Testis (tissue), 3 donors: ENCODE measurements around the gene LRRK1. TPM values are rescaled to one million over a fixed set of nuclear protein-coding genes. Genes with fewer than 3 reads are reported as not detected.

Experiments used
- DNase-seq: peaks from one replicate; pipeline ENCODE4 v3.0.0-alpha.2; 2019
- H3K27ac ChIP-seq, 2 donors: fragments of 200-600 bp; sonication (generic); one replicate each; pipeline ENCODE4 v1.5.1; 2019
- H3K27me3 ChIP-seq: fragments of 200-600 bp; sonication (generic); one replicate; pipeline ENCODE4 v1.5.1; 2019
- H3K36me3 ChIP-seq: fragments of 200-600 bp; sonication (generic); one replicate; pipeline ENCODE4 v1.5.1; 2017; ENCODE audit warnings: low read depth; ENCODE audit errors: missing control alignments
- H3K4me1 ChIP-seq: fragments of 200-600 bp; sonication (generic); one replicate; pipeline ENCODE4 v1.5.1; 2019
- H3K4me3 ChIP-seq, 2 donors: fragments of 200-600 bp; sonication (generic); one replicate each; pipeline ENCODE4 v1.5.1; 2017 to 2019
- H3K9me3 ChIP-seq: fragments of 200-600 bp; sonication (generic); one replicate; pipeline ENCODE4 v1.5.1; 2017
- CTCF ChIP-seq, 3 experiments: fragments of 450-650 bp in 2 of 3; fragments of 200-600 bp in 1 of 3; sonication (generic) in 1 of 3; IDR thresholded peaks; one replicate each; pipeline ENCODE4 v1.5.1; 2016 to 2019; ENCODE audit warnings: antibody characterized with exemption in 3 of 3, mild to moderate bottlenecking in 2 of 3, moderate library complexity in 1 of 3
- POLR2A ChIP-seq: fragments of 450-650 bp; IDR thresholded peaks from one replicate; pipeline ENCODE4 v1.6.1; 2017; ENCODE audit warnings: antibody characterized with exemption, mild to moderate bottlenecking, moderate library complexity
- WGBS, 2 donors: methylation state at CpG; one replicate each; pipeline ENCODE4 v1.1.5; 2018; 5-methylcytosine and 5-hydroxymethylcytosine counted together
- intact Hi-C: fragments of 100-400 bp; cut with DNase I; formaldehyde crosslinking; loops from one replicate; pipeline ENCODE4 v1.15.1; 2023; ENCODE audit warnings: low total_unique reads
- polyA plus RNA-seq: library from polyadenylated mRNA; stranded (reverse); fragments of 350-450 nt; fragmentation: Illumina TruSeq; extraction: RNeasy Lipid Tissue Mini Kit (QIAGEN cat#74804); gene quantifications from one replicate; pipeline ENCODE4 v1.2.3, GENCODE V29; 2014; ENCODE audit warnings: low read depth, low replicate concordance; ENCODE audit not compliant: insufficient read depth
- total RNA-seq, 2 donors: library from RNA; depleted of rRNA; stranded (reverse); fragments of >200 nt; gene quantifications; one replicate each; pipeline ENCODE4 v1.2.3, GENCODE V29; 2016

The LRRK1 gene
- total and polyA plus RNA-seq, 3 donors from 2014 or later = 18.8 to 24.6 (median 23.0) TPM

- peak overlapping the region in 1 of 2 donors; percentile 1 for H3K27ac ChIP-seq
- intact Hi-C loops = no loop called here
- peak; percentile 13 for DNase-seq
- H3K9me3 ChIP-seq = no peaks in the 10 kb centered on the region
- peaks cover 48% of the 10 kb centered on the region for H3K4me1 ChIP-seq
- H3K4me3 ChIP-seq = no peak overlapping the region
- no peaks in the 10 kb centered on the region for H3K36me3 ChIP-seq
- TF ChIP-seq POLR2A (no peak), CTCF (IDR thresholded peaks at IDR 0.05) (no peak)
- no peaks in the 10 kb centered on the region for H3K27me3 ChIP-seq
- 89 to 90% methylated on average over 16 to 17 of the region's 17 CpGs for WGBS, 2 donors
These were observed 106.9 kb downstream of the LRRK1 start for GRCh38 chr15:101025896-101026631.

- H3K9me3 ChIP-seq = no peaks in the 10 kb centered on the region
- H3K36me3 ChIP-seq = no peaks in the 10 kb centered on the region
- no peaks in the 10 kb centered on the region for H3K27me3 ChIP-seq
- H3K4me1 ChIP-seq = peaks cover 43% of the 10 kb centered on the region
- TF ChIP-seq CTCF (IDR thresholded peaks at IDR 0.05) = no peak
- TF ChIP-seq POLR2A = no peak
- DNase-seq = peak; percentile 58
- intact Hi-C loops = no loop called here
- no peak overlapping the region for H3K4me3 ChIP-seq
- H3K27ac ChIP-seq = peak overlapping the region; percentile 1 to 60
- 42 to 60% methylated on average over 10 to 13 of the region's 13 CpGs for WGBS, 2 donors
These were observed 107.6 kb downstream of the LRRK1 start for GRCh38 chr15:101026656-101027272.

- 63 to 64% methylated on average over 14 to 25 of the region's 25 CpGs for WGBS, 2 donors
- Histone ChIP-seq H3K27ac (peak overlapping the region; percentile 57 to 60), H3K4me1 (peaks cover 43% of the 10 kb centered on the region), H3K4me3 (no peak overlapping the region), H3K27me3 (no peaks in the 10 kb centered on the region), H3K9me3 (no peaks in the 10 kb centered on the region), H3K36me3 (no peaks in the 10 kb centered on the region)
- TF ChIP-seq CTCF (IDR thresholded peaks at IDR 0.05) (no peak), POLR2A (no peak)
- DNase-seq = peak; percentile 34
- intact Hi-C loops = no loop called here
These were observed 108.2 kb downstream of the LRRK1 start for GRCh38 chr15:101027273-101027901.

GRCh38 chr15:101027920-101028319, 108.8 kb downstream of the LRRK1 start:
- DNase-seq = no peak
- Histone ChIP-seq H3K36me3 (no peaks in the 10 kb centered on the region), H3K9me3 (no peaks in the 10 kb centered on the region), H3K27ac (peak overlapping the region; percentile 57 to 60), H3K4me1 (peaks cover 41% of the 10 kb centered on the region), H3K27me3 (no peaks in the 10 kb centered on the region), H3K4me3 (no peak overlapping the region)
- TF ChIP-seq POLR2A = no peak
- no peak for TF ChIP-seq CTCF (IDR thresholded peaks at IDR 0.05)
- intact Hi-C loops = no loop called here
- WGBS, 2 donors = 72 to 82% methylated on average over 10 to 13 of the region's 13 CpGs
